ENCODE data around the gene AUTS2. TPM values are rescaled to one million over a fixed set of nuclear protein-coding genes. Genes with fewer than 3 reads are reported as not detected.

AUTS2 gene
- total and polyA plus RNA-seq, 10 of the 15 experiments (the other 5 are each of a cell fraction or from before 2014, with no cell fraction given), result 6.4 to 55.6 (median 21.6) TPM

DNA sequence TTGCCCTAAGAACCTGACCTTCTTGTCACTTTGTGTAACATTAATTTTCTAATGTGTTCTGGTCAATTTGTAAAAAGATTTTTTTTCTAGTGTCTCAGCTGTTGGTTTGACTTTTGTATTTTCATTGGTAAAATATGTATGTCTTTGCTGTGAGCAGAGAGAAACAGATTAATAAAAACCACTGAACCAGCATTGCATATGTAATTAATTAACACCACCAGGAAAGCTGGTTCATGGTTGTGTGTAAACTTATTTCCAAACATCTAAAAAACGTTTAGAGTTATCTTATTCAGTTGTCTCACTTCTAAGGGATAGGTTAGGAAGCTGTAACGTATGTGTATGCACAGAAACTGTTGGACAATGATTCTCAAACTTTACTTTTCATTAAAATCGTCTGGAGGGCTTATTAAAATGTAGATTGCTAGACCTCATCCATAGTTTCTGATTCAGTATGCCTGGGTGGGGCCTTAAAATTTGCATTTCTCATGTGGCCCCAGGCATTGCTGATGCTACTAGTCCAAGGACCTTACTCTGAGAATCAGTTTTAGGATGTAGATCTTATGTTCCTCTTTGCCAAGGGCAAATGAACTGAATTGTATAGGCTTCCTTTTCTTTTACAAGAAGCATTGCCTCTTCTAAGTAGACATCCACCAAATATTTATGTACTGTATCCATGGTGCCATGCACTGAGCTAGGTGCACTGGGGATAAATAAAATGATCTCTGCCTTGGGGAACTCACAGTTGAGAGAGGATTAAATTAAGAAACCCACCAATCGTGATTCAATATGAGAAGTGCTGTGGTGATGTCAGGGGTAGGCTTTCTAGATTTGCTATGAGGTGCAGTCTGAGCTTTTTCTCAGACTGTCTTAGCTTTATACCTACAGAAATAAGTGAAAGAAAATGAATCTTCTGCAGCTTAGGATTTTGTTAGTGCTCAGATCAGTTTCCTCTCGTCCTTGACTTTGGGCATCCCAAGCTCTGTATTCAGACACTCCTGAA is 98.7 kb downstream of the AUTS2 start:
- Histone ChIP-seq H3K9ac (ENCODE audit: control insufficient read depth, insufficient read depth, low read length) (no peak overlapping the region), H3K4me1 (ENCODE audit: control insufficient read depth, insufficient read depth, low read length) (peaks cover 59% of the 10 kb centered on the region), H3K79me2 (ENCODE audit: control insufficient read depth, insufficient read depth, low read length) (peaks cover 7% of the 10 kb centered on the region), H3K36me3 (ENCODE audit: control insufficient read depth in 2 of 2, insufficient read depth in 2 of 2, low read length in 1 of 2) (no peaks in the 10 kb centered on the region), H4K20me1 (ENCODE audit: control insufficient read depth, insufficient read depth) (no peaks in the 10 kb centered on the region), H3K9me3 (replicated peaks; ENCODE audit: control insufficient read depth, insufficient read depth, low read length) (no peaks in the 10 kb centered on the region), H3K27ac (ENCODE audit: control insufficient read depth, insufficient read depth) (peak overlapping the region; percentile 41), H3K4me2 (ENCODE audit: control insufficient read depth, insufficient read depth) (peak overlapping the region; percentile 24), H3K4me3 (peak overlapping the region; percentile 28), H2AFZ (ENCODE audit: control insufficient read depth, low read depth, low read length) (no peak overlapping the region), H3K27me3 (replicated peaks in 1 of 2; ENCODE audit: control insufficient read depth in 2 of 2, insufficient read depth in 2 of 2, low read length in 1 of 2) (no peaks in the 10 kb centered on the region)
- ChIA-PET RAD21 (ENCODE audit: unreplicated experiment) (interaction anchor here (0.5 to 3.8 kb wide), 21 partner anchors 8 to 476 kb away, joined by 3 to 47 read pairs (median 4); no protein-coding TSS in a partner anchor), POLR2A (interaction anchor here (0.8 to 2.0 kb wide), 7 partner anchors 9 to 111 kb away, joined by 3 to 14 read pairs (median 3); no protein-coding TSS in a partner anchor), SMC1A (ENCODE audit: uncharacterized antibody, unreplicated experiment) (interaction anchor here (0.6 to 7.1 kb wide), 35 partner anchors 10 to 1029 kb away, joined by 3 to 88 read pairs (median 5); no protein-coding TSS in a partner anchor), CTCF (interaction anchor here (1.0 to 2.6 kb wide), 9 partner anchors 18 to 199 kb away, joined by 3 to 14 read pairs (median 4); no protein-coding TSS in a partner anchor)
- intact Hi-C loops (cut with micrococcal nuclease; ENCODE audit: unreplicated experiment), result loop anchor here (1.0 to 5.0 kb wide), 4 partner anchors 42 to 130 kb away; no protein-coding TSS in a partner anchor
- ATAC-seq (peak; percentile 52), DNase-seq (ENCODE audit: low read depth, low spot score) (no peak), FAIRE-seq (no peak)
- 32% methylated on average over 5 of the region's 5 CpGs for WGBS (ENCODE audit: insufficient coverage, insufficient replicate concordance, low lambda C conversion rate, missing lambda C conversion rate)
- BruUV-seq (replicated peaks), result no TSS peak
- in situ Hi-C loops (cut with MboI), result no loop called here
- TF ChIP-seq, protein P1, sequence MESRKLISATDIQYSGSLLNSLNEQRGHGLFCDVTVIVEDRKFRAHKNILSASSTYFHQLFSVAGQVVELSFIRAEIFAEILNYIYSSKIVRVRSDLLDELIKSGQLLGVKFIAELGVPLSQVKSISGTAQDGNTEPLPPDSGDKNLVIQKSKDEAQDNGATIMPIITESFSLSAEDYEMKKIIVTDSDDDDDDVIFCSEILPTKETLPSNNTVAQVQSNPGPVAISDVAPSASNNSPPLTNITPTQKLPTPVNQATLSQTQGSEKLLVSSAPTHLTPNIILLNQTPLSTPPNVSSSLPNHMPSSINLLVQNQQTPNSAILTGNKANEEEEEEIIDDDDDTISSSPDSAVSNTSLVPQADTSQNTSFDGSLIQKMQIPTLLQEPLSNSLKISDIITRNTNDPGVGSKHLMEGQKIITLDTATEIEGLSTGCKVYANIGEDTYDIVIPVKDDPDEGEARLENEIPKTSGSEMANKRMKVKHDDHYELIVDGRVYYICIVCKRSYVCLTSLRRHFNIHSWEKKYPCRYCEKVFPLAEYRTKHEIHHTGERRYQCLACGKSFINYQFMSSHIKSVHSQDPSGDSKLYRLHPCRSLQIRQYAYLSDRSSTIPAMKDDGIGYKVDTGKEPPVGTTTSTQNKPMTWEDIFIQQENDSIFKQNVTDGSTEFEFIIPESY (IDR thresholded peaks at IDR 0.05), result no peak
- TF ChIP-seq ZNF384 (IDR thresholded peaks at IDR 0.05; ENCODE audit: borderline replicate concordance, low read depth, low read length) (no peak), CREB1 (IDR thresholded peaks at IDR 0.05; ENCODE audit: low read depth) (peak; percentile 28; the same call in 1 of the 2 replicates), BCL11A (IDR thresholded peaks at IDR 0.05; ENCODE audit: low read depth, low read length) (no peak), RB1 (IDR thresholded peaks at IDR 0.05; ENCODE audit: borderline replicate concordance) (no peak), RELA (IDR thresholded peaks at IDR 0.05; ENCODE audit: borderline replicate concordance, partially characterized antibody) (no peak), JUNB (IDR thresholded peaks at IDR 0.05) (peak; percentile 53), YBX1 (IDR thresholded peaks at IDR 0.05) (no peak), RAD21 (IDR thresholded peaks at IDR 0.05; ENCODE audit: insufficient read depth, low read depth, low read length) (no peak), SREBF2 (IDR thresholded peaks at IDR 0.05; ENCODE audit: low read length) (no peak), RUNX3 (IDR thresholded peaks at IDR 0.05; ENCODE audit: low read length) (peak; percentile 51; the same call in 1 of the 2 replicates), LARP7 (IDR thresholded peaks at IDR 0.05) (no peak), MTA3 (IDR thresholded peaks at IDR 0.05; ENCODE audit: borderline replicate concordance, low read length) (0 out of 2 replicates have a peak, but pooled peaks have one; percentile 31)

Measured in GM12878 (cell line).